Neural progenitor cell (in vitro differentiated cells): ENCODE data around the gene GTF2IRD1.
"Not testable (repeated sequence)": the region's sequence is repeated elsewhere in the genome, so short reads cannot be mapped to it uniquely, and the experiment has no call there.

ENCODE experiments used
- EZH2phosphoT487 ChIP-seq: fragments of 200-600 bp; sonication (generic); IDR thresholded peaks from 2 replicates; pipeline ENCODE4 v1.6.1; 2017; ENCODE audit warnings: antibody characterized with exemption
- TF ChIP-seq, protein P1 (sequence below): fragments of 200-600 bp; sonication (generic); IDR thresholded peaks from 2 replicates; pipeline ENCODE4 v1.5.1; 2017; ENCODE audit warnings: antibody characterized with exemption, mild to moderate bottlenecking

GRCh38 chr7:74650055-74650454 is 196.3 kb downstream of the GTF2IRD1 start:
- TF ChIP-seq, protein P1, sequence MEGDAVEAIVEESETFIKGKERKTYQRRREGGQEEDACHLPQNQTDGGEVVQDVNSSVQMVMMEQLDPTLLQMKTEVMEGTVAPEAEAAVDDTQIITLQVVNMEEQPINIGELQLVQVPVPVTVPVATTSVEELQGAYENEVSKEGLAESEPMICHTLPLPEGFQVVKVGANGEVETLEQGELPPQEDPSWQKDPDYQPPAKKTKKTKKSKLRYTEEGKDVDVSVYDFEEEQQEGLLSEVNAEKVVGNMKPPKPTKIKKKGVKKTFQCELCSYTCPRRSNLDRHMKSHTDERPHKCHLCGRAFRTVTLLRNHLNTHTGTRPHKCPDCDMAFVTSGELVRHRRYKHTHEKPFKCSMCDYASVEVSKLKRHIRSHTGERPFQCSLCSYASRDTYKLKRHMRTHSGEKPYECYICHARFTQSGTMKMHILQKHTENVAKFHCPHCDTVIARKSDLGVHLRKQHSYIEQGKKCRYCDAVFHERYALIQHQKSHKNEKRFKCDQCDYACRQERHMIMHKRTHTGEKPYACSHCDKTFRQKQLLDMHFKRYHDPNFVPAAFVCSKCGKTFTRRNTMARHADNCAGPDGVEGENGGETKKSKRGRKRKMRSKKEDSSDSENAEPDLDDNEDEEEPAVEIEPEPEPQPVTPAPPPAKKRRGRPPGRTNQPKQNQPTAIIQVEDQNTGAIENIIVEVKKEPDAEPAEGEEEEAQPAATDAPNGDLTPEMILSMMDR = not testable (repeated sequence)
- TF ChIP-seq EZH2phosphoT487 = not testable (repeated sequence)
